ENCODE data around the gene STARD7.

DNA sequence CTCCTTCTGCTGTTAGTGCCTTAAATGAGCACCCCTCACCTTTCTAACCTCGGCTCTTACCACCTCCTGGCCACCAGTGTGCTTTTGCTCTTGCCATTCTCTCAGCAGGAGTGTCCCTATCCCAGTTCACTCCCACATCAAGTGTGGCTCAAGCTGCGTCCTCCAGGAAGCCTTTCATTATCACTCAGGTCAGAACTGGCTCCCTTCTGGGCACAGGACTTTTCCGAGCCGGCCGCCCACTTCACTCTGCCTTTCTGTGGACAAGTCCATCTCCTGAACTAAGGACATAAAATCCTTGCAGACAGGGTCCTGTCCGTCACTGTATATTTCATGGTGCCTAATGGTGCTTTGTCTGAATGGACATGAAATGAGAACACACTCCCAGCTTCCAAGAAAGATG lies 41.6 kb upstream of the STARD7 start:
- TF ChIP-seq, protein P1, sequence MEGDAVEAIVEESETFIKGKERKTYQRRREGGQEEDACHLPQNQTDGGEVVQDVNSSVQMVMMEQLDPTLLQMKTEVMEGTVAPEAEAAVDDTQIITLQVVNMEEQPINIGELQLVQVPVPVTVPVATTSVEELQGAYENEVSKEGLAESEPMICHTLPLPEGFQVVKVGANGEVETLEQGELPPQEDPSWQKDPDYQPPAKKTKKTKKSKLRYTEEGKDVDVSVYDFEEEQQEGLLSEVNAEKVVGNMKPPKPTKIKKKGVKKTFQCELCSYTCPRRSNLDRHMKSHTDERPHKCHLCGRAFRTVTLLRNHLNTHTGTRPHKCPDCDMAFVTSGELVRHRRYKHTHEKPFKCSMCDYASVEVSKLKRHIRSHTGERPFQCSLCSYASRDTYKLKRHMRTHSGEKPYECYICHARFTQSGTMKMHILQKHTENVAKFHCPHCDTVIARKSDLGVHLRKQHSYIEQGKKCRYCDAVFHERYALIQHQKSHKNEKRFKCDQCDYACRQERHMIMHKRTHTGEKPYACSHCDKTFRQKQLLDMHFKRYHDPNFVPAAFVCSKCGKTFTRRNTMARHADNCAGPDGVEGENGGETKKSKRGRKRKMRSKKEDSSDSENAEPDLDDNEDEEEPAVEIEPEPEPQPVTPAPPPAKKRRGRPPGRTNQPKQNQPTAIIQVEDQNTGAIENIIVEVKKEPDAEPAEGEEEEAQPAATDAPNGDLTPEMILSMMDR (IDR thresholded peaks at IDR 0.05), result no peak
- TF ChIP-seq POLR2A (IDR thresholded peaks at IDR 0.05), result no peak
